Stimulated activated CD8-positive, alpha-beta memory T cell treated with anti-CD3 and anti-CD28 coated beads, Interleukin-12 subunit alpha, Interleukin-12 subunit beta, amount 100 ng/mL, for 1 hour (primary cell): ENCODE measurements around the gene DRAP1.

ENCODE experiments used
- DNase-seq: peaks from one replicate; pipeline ENCODE4 v3.0.0-alpha.2; 2020; ENCODE audit warnings: low read depth

DRAP1 gene

DNA sequence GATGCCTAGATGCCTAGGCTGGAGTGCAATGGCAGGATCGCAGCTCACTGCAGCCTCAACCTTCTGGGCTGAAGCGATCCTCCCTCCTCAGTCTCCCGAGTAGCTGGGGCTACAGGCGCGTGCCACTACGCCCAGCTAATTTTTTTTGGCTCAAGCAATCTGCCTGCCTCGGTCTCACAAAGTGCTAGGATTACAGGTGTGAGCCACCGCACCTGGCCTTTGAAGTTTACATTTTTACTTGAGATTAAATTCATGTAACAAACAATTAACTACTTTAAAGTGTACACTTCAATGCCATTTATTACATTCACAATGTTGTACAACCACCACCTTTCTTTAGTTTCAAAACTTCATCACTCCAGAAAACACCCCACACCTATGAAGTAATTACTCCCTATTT is 15.5 kb upstream of the DRAP1 start:
- DNase-seq = no peak

GRCh38 chr11:65906602-65907001 is 12.6 kb upstream of the DRAP1 start:
- no peak for DNase-seq

DNA sequence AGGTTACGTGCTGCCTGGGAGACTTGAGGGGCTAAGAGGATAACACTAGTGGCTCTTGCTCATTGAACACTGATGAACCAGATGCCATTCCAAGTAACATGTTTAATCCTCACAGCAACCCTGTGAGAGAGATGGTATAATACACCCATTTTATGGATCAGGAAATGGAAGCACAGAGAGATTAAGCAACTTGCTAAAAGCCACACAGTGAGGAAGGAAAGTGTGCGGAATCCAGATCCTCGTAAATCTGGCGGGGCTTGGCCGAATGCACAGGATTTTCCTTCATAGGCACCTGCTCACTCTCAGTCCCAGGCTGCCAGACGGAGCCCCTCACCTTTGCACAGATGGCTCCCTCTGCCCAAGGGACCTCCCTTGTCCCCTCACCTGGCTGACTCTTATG is 11.3 kb upstream of the DRAP1 start:
- DNase-seq = no peak

DNA sequence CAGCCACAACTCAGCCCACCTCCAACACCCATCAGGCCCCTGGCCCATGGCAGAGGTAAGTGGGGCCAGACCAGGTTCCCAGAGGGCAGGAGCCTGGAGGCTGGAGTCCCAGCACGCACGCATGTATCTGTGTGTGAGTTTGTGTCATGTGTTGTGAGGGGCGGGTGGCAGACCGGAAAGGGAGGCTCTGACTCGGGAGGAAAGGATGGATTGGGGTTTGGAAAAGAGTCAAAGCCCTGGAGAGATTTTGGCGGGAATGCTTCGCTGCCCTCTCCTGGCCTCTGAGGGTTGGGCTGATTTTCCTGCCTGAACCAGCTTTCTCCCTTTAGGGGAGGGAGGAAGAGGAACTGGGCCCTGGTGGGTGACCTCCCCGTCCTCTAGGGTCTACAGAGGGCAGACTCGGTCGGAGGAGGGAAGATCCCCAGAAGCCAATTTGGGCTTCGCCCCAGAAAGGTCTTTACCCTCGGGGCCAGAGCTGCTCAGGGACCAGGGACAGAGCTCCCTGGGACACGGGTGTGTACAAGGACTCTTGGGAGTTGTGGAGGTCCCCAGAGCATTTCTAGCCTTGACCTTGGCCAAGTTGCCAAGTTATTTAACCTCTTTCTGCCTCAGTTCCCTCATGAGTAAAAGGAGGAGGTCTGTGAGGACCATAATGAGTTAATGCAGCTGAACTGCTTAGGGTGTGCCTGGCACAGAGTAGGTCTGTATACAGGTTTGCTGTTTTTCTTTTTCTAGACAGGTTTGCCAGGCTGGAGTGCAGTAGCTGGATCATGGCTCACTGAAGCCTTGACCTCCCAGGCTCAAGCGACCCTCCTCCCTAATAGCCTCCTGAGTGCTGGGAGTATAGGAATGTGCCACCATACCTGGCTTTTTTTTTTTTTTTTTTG is 7.3 kb upstream of the DRAP1 start:
- no peak for DNase-seq

DNA sequence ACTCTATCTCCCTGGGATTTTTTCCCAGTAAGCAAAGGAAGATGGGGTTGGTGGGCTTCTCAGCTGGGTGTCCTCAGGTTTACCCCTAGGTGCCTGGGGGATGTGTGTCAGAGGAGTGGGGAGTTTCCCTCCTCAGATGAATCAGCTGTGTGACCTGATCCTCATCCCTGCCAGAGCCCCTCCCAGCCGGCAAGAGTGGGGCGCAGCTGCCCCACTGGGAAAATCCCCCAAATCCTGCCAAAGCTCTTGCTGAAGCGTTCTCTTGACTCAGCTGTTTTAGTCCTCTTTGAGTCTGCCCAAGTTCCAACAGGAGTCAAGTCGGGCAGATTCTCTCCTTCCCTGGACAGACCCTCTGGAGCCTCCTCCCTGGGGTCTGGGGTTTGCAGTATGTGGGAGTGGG is 6.4 kb upstream of the DRAP1 start:
- no peak for DNase-seq

- DNase-seq = no peak
Observed at GRCh38 chr11:65915101-65915820, 4.0 kb upstream of the DRAP1 start.

- no peak for DNase-seq
Observed at GRCh38 chr11:65915821-65916251, 3.4 kb upstream of the DRAP1 start.

DNA sequence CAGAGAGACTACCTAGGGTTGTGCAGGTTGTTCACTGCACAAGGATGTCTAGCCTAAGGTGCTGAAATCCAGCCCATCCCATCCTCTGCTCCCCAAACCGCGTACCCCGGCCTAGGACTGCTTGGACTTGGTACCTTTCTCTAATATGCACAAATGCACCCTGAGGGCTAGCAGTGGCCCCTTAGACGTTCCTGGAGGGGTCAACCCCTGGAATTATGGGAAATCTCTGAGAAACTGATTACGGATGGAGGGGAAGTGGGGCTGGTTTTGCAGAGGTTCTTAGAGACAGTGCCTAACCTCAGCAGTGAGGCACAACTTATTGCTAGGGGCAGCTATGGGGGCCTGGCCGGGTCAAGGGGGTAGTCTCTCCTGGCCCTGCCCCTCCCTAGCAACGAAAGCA is 2.8 kb upstream of the DRAP1 start:
- DNase-seq = no peak

- no peak for DNase-seq
Observed at GRCh38 chr11:65917077-65917433, 2.2 kb upstream of the DRAP1 start.

GRCh38 chr11:65917434-65918210 is 1.6 kb upstream of the DRAP1 start:
- DNase-seq = no peak

- no peak for DNase-seq
Observed at GRCh38 chr11:65918211-65919140, 750 bp upstream of the DRAP1 start, which contains the start of gene C11orf68. Gene C11orf68, minus strand, starts transcription at chr11:65919062. Its CDS starts 31 bp downstream, at chr11:65919031.

GRCh38 chr11:65919573-65920371 is 546 bp downstream of the DRAP1 start:
- DNase-seq = no peak

DNA sequence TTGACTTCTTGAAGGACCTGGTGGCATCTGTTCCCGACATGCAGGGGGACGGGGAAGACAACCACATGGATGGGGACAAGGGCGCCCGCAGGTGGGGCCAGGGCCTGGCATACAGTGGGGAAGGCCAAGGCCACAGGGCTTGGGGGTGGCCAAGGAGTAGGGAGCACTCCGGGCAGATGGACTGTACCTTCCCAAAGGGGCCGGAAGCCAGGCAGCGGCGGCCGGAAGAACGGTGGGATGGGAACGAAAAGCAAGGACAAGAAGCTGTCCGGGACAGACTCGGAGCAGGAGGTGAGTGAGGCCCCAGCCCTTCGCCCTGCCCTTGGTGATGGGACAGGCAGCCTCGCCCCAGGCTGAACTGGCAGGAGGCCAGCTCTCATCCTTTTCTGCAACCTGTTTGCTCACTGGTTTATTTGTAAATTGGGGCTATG is 1.2 kb downstream of the DRAP1 start:
- no peak for DNase-seq

- no peak for DNase-seq
Observed at GRCh38 chr11:65921033-65921555, 1.9 kb downstream of the DRAP1 start.

DNA sequence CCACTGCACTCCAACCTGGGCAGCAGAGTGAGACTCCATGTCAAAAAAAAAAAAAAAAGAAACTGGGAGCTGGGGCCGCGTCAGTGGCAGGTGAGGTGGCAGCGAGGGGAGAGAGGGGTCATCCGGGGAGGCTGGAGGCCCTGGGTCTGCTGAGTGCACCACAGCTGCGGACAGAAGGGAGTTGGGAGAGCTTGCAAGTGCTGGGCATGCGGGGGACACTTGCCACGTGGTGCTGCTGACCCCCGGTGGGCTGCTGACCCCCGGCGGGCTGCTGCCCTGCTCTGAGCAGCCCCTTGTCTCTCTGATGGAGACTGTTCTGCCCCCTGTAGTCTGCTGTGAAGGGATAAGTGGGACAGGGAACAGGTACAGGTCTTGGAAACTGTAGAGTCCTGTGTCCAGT is 2.6 kb downstream of the DRAP1 start:
- DNase-seq = no peak

GRCh38 chr11:65922565-65922964 is 3.3 kb downstream of the DRAP1 start:
- no peak for DNase-seq

GRCh38 chr11:65925397-65925796 is 6.2 kb downstream of the DRAP1 start:
- no peak for DNase-seq

DNA sequence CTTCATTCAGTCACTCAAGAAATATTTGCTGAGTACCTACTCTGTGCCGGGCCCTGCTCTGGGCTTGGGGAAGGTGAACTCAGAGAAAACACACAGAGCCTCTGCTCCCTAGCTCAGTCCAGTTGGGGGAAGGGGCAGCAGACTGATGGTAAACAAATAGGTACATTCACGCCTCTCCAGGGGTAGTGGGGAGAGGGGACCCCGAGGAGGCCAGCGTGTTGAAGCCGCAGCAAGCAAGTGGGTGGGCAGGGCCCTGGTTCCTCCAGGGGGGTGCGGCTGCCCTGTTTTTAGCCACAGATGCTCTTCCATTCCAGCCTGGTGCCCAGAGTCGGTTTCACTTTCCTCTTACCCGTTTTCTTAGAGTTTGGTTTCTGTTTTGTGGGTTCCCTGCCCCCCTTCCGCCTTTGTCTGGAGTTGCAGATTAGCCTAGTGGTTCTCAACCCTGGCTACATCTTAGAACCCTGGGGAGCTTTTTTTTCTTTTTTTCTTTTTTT is 8.7 kb downstream of the DRAP1 start:
- DNase-seq = peak; percentile 65

DNA sequence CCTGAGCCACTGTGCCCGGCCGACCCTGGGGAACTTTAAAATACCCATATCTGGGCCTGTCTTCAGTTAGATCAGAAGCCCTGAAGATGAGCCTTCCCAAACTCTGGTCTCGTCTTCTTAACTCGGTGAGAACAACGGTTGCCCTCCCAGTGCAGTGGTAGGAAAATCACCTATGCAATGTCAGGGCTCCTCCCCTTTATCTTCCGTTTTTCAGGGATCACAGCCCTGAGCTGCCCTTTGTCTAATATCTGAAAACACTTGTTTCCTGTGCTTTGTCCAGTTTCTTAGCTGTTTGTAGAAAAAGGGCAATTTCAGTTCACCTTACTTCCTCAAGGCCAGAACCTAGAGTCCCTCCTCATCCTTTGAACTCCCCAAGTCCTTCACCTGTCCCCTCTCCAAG is 9.4 kb downstream of the DRAP1 start:
- no peak for DNase-seq
